ENCODE data around the gene FGF12.

FGF12 gene

GRCh38 chr3:192108820-192109219 is 618.5 kb downstream of the FGF12 start:
- TF ChIP-seq EZH2 (IDR thresholded peaks at IDR 0.05; ENCODE audit: borderline replicate concordance, low read length) (no peak), CTCF (IDR thresholded peaks at IDR 0.05; ENCODE audit: low read length) (no peak)
- no peaks in the 10 kb centered on the region for H3K36me3 ChIP-seq (ENCODE audit: insufficient read depth, low read length)
- H3F3A ChIP-seq (ENCODE audit: insufficient read depth, low read length) = no peaks in the 10 kb centered on the region
- H3K4me2 ChIP-seq (ENCODE audit: low read length) = no peak overlapping the region
- no peaks in the 10 kb centered on the region for H3K4me1 ChIP-seq (ENCODE audit: insufficient read depth, low read length, severe bottlenecking)
- no peak overlapping the region for H3K27ac ChIP-seq (ENCODE audit: low read depth, low read length, poor library complexity, severe bottlenecking)
- no peaks in the 10 kb centered on the region for H3K27me3 ChIP-seq (ENCODE audit: insufficient read depth, low read length)
- H3K9me2 ChIP-seq (ENCODE audit: low read depth, low read length) = no peaks in the 10 kb centered on the region
- no peaks in the 10 kb centered on the region for H3K9me3 ChIP-seq (ENCODE audit: low read length)
- no peak overlapping the region for H2AFZ ChIP-seq (ENCODE audit: low read length)
- no peak overlapping the region for H3K9ac ChIP-seq (ENCODE audit: low read length)
- no peaks in the 10 kb centered on the region for H4K20me1 ChIP-seq (ENCODE audit: insufficient read depth, low read length)
- H3K4me3 ChIP-seq (ENCODE audit: low read depth, low read length, poor library complexity, severe bottlenecking) = no peak overlapping the region
- H3K79me2 ChIP-seq (ENCODE audit: insufficient read depth, low read length) = no peaks in the 10 kb centered on the region

GRCh38 chr3:192106543-192106942 is 620.8 kb downstream of the FGF12 start:
- Histone ChIP-seq H3F3A (ENCODE audit: insufficient read depth, low read length) (no peaks in the 10 kb centered on the region), H3K27me3 (ENCODE audit: insufficient read depth, low read length) (no peaks in the 10 kb centered on the region), H3K4me2 (ENCODE audit: low read length) (no peak overlapping the region), H3K9me2 (ENCODE audit: low read depth, low read length) (no peaks in the 10 kb centered on the region), H3K4me3 (ENCODE audit: low read depth, low read length, poor library complexity, severe bottlenecking) (no peak overlapping the region), H3K9me3 (ENCODE audit: low read length) (no peaks in the 10 kb centered on the region), H3K9ac (ENCODE audit: low read length) (no peak overlapping the region), H2AFZ (ENCODE audit: low read length) (no peak overlapping the region), H3K4me1 (ENCODE audit: insufficient read depth, low read length, severe bottlenecking) (no peaks in the 10 kb centered on the region), H3K36me3 (ENCODE audit: insufficient read depth, low read length) (no peaks in the 10 kb centered on the region), H3K27ac (ENCODE audit: low read depth, low read length, poor library complexity, severe bottlenecking) (no peak overlapping the region), H4K20me1 (ENCODE audit: insufficient read depth, low read length) (no peaks in the 10 kb centered on the region), H3K79me2 (ENCODE audit: insufficient read depth, low read length) (no peaks in the 10 kb centered on the region)
- TF ChIP-seq CTCF (IDR thresholded peaks at IDR 0.05; ENCODE audit: low read length) (no peak), EZH2 (IDR thresholded peaks at IDR 0.05; ENCODE audit: borderline replicate concordance, low read length) (no peak)

GRCh38 chr3:192092388-192093005 is 634.8 kb downstream of the FGF12 start:
- TF ChIP-seq EZH2 (IDR thresholded peaks at IDR 0.05; ENCODE audit: borderline replicate concordance, low read length) = no peak
- TF ChIP-seq CTCF (IDR thresholded peaks at IDR 0.05; ENCODE audit: low read length) = no peak
- no peaks in the 10 kb centered on the region for H3K9me2 ChIP-seq (ENCODE audit: low read depth, low read length)
- no peaks in the 10 kb centered on the region for H3F3A ChIP-seq (ENCODE audit: insufficient read depth, low read length)
- H3K36me3 ChIP-seq (ENCODE audit: insufficient read depth, low read length) = no peaks in the 10 kb centered on the region
- no peak overlapping the region for H3K9ac ChIP-seq (ENCODE audit: low read length)
- H3K9me3 ChIP-seq (ENCODE audit: low read length) = no peaks in the 10 kb centered on the region
- no peak overlapping the region for H3K4me3 ChIP-seq (ENCODE audit: low read depth, low read length, poor library complexity, severe bottlenecking)
- H4K20me1 ChIP-seq (ENCODE audit: insufficient read depth, low read length) = no peaks in the 10 kb centered on the region
- no peak overlapping the region for H2AFZ ChIP-seq (ENCODE audit: low read length)
- no peak overlapping the region for H3K27ac ChIP-seq (ENCODE audit: low read depth, low read length, poor library complexity, severe bottlenecking)
- no peak overlapping the region for H3K4me2 ChIP-seq (ENCODE audit: low read length)
- H3K79me2 ChIP-seq (ENCODE audit: insufficient read depth, low read length) = no peaks in the 10 kb centered on the region
- no peaks in the 10 kb centered on the region for H3K27me3 ChIP-seq (ENCODE audit: insufficient read depth, low read length)
- no peaks in the 10 kb centered on the region for H3K4me1 ChIP-seq (ENCODE audit: insufficient read depth, low read length, severe bottlenecking)
